Neural cell (in vitro differentiated cells): ENCODE results near the gene MAP2K7. TPM values are rescaled to one million over a fixed set of nuclear protein-coding genes. Genes with fewer than 3 reads are reported as not detected.

Experiments used
- H2AFZ ChIP-seq: fragments of 200-600, 300-800 bp; sonication (generic), shearing (Covaris generic); 2 replicates; pipeline ENCODE4 v1.6.0; 2014; ENCODE audit warnings: low read depth, mild to moderate bottlenecking, antibody characterized with exemption, low read length, moderate library complexity
- H3F3A ChIP-seq: fragments of 200-600 bp; shearing (Covaris generic); 2 replicates; pipeline ENCODE4 v1.6.1; 2016; ENCODE audit warnings: mild to moderate bottlenecking, moderate library complexity, mixed read lengths, antibody characterized with exemption, low read length; ENCODE audit not compliant: insufficient read depth, poor library complexity, severe bottlenecking
- H3K27ac ChIP-seq: fragments of 200-600, 300-800 bp; sonication (generic), shearing (Covaris generic); 2 replicates; pipeline ENCODE4 v1.5.1; 2014; ENCODE audit warnings: mild to moderate bottlenecking, low read length, moderate library complexity
- H3K27me3 ChIP-seq: fragments of 300-800, 200-600 bp; sonication (generic), shearing (Covaris generic); 2 replicates; pipeline ENCODE4 v1.6.0; 2014; ENCODE audit warnings: mild to moderate bottlenecking, low read depth, low read length, moderate library complexity; ENCODE audit not compliant: insufficient read depth
- H3K36me3 ChIP-seq: fragments of 300-800, 200-600 bp; sonication (generic), shearing (Covaris generic); 2 replicates; pipeline ENCODE4 v1.5.1; 2014; ENCODE audit warnings: mild to moderate bottlenecking, antibody characterized with exemption, low read length, moderate library complexity; ENCODE audit not compliant: insufficient read depth
- H3K4me2 ChIP-seq: fragments of 300-800, 200-600 bp; sonication (generic), shearing (Covaris generic); 2 replicates; pipeline ENCODE4 v1.6.0; 2014; ENCODE audit warnings: mild to moderate bottlenecking, low read length
- H3K4me3 ChIP-seq: fragments of 300-800, 200-600 bp; sonication (generic), shearing (Covaris generic); 2 replicates; pipeline ENCODE4 v1.5.1; 2014; ENCODE audit warnings: mild to moderate bottlenecking, low read length, moderate library complexity
- H3K79me2 ChIP-seq: fragments of 200-600 bp; shearing (Covaris generic); replicated peaks from 2 replicates; pipeline ENCODE4 v1.6.0; 2014; ENCODE audit warnings: mild to moderate bottlenecking, low read length, moderate library complexity; ENCODE audit not compliant: insufficient read depth
- H3K9ac ChIP-seq: fragments of 300-800, 200-600 bp; sonication (generic), shearing (Covaris generic); 2 replicates; pipeline ENCODE4 v1.6.1; 2016; ENCODE audit warnings: mild to moderate bottlenecking, low read length, mixed read lengths
- H3K9me2 ChIP-seq: fragments of 200-600 bp; shearing (Covaris generic); 2 replicates; pipeline ENCODE4 v1.6.1; 2016; ENCODE audit warnings: mild to moderate bottlenecking, low read length, mixed read lengths; ENCODE audit not compliant: insufficient read depth
- H3K9me3 ChIP-seq: fragments of 200-600, 300-800 bp; sonication (generic), shearing (Covaris generic); 2 replicates; pipeline ENCODE4 v1.6.1; 2016; ENCODE audit warnings: mild to moderate bottlenecking, mixed run types, low read length, moderate library complexity, mixed read lengths
- H4K20me1 ChIP-seq: fragments of 200-600 bp; shearing (Covaris generic); 2 replicates; pipeline ENCODE4 v1.6.1; 2016; ENCODE audit warnings: mild to moderate bottlenecking, mixed run types; ENCODE audit not compliant: insufficient read depth
- CTCF ChIP-seq: fragments of 450-650 bp; IDR thresholded peaks from 2 replicates; pipeline ENCODE4 v1.5.1; 2014; ENCODE audit warnings: antibody characterized with exemption, mild to moderate bottlenecking, moderate library complexity; ENCODE audit not compliant: poor library complexity, severe bottlenecking
- EP300 ChIP-seq: fragments of 450-650 bp; conservative IDR thresholded peaks from 2 replicates; pipeline ENCODE4 v1.6.1; 2014; ENCODE audit warnings: antibody characterized with exemption, mild to moderate bottlenecking, moderate library complexity; ENCODE audit not compliant: poor library complexity, severe bottlenecking
- EZH2 ChIP-seq: fragments of 200-600, 300-800 bp; shearing (Covaris generic), sonication (generic); IDR thresholded peaks from 2 replicates; pipeline ENCODE4 v1.6.1; 2014; ENCODE audit warnings: antibody characterized with exemption, low read length, borderline replicate concordance, mild to moderate bottlenecking; ENCODE audit not compliant: insufficient read depth, poor library complexity, severe bottlenecking
- MXI1 ChIP-seq: fragments of 450-650 bp; conservative IDR thresholded peaks from 2 replicates; pipeline ENCODE4 v1.6.1; 2014; ENCODE audit warnings: antibody characterized with exemption, mild to moderate bottlenecking; ENCODE audit not compliant: poor library complexity, severe bottlenecking
- POLR2AphosphoS5 ChIP-seq: IDR thresholded peaks from 2 replicates; pipeline ENCODE4 v1.6.1; 2012
- RAD21 ChIP-seq: fragments of 450-650 bp; conservative IDR thresholded peaks from 2 replicates; pipeline ENCODE4 v1.6.1; 2014; ENCODE audit warnings: antibody characterized with exemption, mild to moderate bottlenecking, moderate library complexity
- REST ChIP-seq: IDR thresholded peaks from 2 replicates; pipeline ENCODE4 v1.6.1; 2012; ENCODE audit warnings: borderline replicate concordance
- SMC3 ChIP-seq: fragments of 450-650 bp; conservative IDR thresholded peaks from 2 replicates; pipeline ENCODE4 v1.6.1; 2014; ENCODE audit warnings: antibody characterized with exemption, mild to moderate bottlenecking, moderate library complexity; ENCODE audit not compliant: poor library complexity
- TAF1 ChIP-seq: IDR thresholded peaks from 2 replicates; pipeline ENCODE4 v1.6.1; 2012; ENCODE audit warnings: low read depth
- polyA plus RNA-seq: library from polyadenylated mRNA; depleted of rRNA; stranded (reverse); fragments of >200 nt; gene quantifications from 2 replicates; pipeline ENCODE4 v1.2.3, GENCODE V29; 2014

Gene MAP2K7
- polyA plus RNA-seq, 1 donor from 2014 or later: 9.2 TPM

- Histone ChIP-seq H4K20me1 (no peaks in the 10 kb centered on the region), H3K4me2 (no peak overlapping the region), H2AFZ (no peak overlapping the region), H3F3A (no peaks in the 10 kb centered on the region), H3K27ac (no peak overlapping the region), H3K9ac (no peak overlapping the region), H3K9me2 (no peaks in the 10 kb centered on the region), H3K4me3 (no peak overlapping the region), H3K9me3 (no peaks in the 10 kb centered on the region), H3K27me3 (peaks cover 40% of the 10 kb centered on the region), H3K79me2 (no peaks in the 10 kb centered on the region), H3K36me3 (no peaks in the 10 kb centered on the region)
- TF ChIP-seq POLR2AphosphoS5 (no peak), TAF1 (no peak), CTCF (no peak)
Measured at GRCh38 chr19:7912697-7913564, 9.3 kb downstream of the MAP2K7 start.

GRCh38 chr19:7913652-7914051 is 10.0 kb downstream of the MAP2K7 start:
- Histone ChIP-seq H3K27ac (no peak overlapping the region), H3K27me3 (peaks cover 46% of the 10 kb centered on the region), H3K9me3 (no peaks in the 10 kb centered on the region), H3K36me3 (no peaks in the 10 kb centered on the region), H4K20me1 (no peaks in the 10 kb centered on the region), H3K9me2 (no peaks in the 10 kb centered on the region), H3K79me2 (no peaks in the 10 kb centered on the region), H3K9ac (no peak overlapping the region), H2AFZ (no peak overlapping the region), H3K4me2 (no peak overlapping the region), H3F3A (no peaks in the 10 kb centered on the region), H3K4me3 (no peak overlapping the region)
- no peak for TF ChIP-seq REST
- no peak for TF ChIP-seq RAD21
- no peak for TF ChIP-seq TAF1
- no peak for TF ChIP-seq POLR2AphosphoS5
- TF ChIP-seq CTCF: no peak
- no peak for TF ChIP-seq EZH2
- TF ChIP-seq EP300: no peak
- no peak for TF ChIP-seq SMC3
- TF ChIP-seq MXI1: no peak
